NB4 (cell line): ENCODE results near the gene ITM2C.

ENCODE experiments used
- MYC ChIP-seq: IDR thresholded peaks from 2 replicates; pipeline ENCODE4 v1.6.1; 2011; ENCODE audit warnings: low read depth, low read length
- POLR2A ChIP-seq: IDR thresholded peaks from 2 replicates; pipeline ENCODE4 v1.6.1; 2011; ENCODE audit warnings: mild to moderate bottlenecking; ENCODE audit not compliant: insufficient read length; ENCODE audit errors: extremely low read depth
- TF ChIP-seq, protein P1 (sequence below): IDR thresholded peaks from one replicate; pipeline ENCODE4 v1.5.1; 2012; ENCODE audit warnings: low read depth, low read length
- TF ChIP-seq, protein P2 (sequence below): IDR thresholded peaks from 2 replicates; pipeline ENCODE4 v1.6.1; 2011; ENCODE audit warnings: low read depth, low read length

DNA sequence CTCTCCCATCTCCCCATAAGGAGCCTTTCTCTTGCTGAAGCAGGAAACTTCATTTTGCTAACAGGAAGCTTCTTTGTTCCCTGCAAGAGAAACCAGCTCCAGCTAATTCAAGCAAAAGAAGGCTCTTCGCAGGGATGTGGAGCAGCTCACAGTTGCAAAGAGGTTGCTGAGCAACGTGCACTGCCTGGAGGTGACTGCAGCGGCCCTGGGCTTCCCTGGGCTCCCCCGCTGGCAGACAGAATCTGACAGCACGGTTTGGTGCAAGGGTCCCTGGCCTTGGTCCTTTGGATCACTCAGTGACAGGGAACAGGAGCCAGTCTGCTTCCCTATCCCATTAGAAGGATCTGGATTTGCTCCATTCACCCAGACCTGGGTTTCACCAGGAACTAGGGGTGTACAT lies 34.5 kb downstream of the ITM2C start:
- TF ChIP-seq, protein P1, sequence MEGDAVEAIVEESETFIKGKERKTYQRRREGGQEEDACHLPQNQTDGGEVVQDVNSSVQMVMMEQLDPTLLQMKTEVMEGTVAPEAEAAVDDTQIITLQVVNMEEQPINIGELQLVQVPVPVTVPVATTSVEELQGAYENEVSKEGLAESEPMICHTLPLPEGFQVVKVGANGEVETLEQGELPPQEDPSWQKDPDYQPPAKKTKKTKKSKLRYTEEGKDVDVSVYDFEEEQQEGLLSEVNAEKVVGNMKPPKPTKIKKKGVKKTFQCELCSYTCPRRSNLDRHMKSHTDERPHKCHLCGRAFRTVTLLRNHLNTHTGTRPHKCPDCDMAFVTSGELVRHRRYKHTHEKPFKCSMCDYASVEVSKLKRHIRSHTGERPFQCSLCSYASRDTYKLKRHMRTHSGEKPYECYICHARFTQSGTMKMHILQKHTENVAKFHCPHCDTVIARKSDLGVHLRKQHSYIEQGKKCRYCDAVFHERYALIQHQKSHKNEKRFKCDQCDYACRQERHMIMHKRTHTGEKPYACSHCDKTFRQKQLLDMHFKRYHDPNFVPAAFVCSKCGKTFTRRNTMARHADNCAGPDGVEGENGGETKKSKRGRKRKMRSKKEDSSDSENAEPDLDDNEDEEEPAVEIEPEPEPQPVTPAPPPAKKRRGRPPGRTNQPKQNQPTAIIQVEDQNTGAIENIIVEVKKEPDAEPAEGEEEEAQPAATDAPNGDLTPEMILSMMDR: no peak
- TF ChIP-seq, protein P2, sequence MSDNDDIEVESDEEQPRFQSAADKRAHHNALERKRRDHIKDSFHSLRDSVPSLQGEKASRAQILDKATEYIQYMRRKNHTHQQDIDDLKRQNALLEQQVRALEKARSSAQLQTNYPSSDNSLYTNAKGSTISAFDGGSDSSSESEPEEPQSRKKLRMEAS: no peak
- TF ChIP-seq POLR2A (no peak), MYC (no peak)
